Ascending aorta (tissue), 2 donors: ENCODE results near the gene PRKD1. TPM values are rescaled to one million over a fixed set of nuclear protein-coding genes. Genes with fewer than 3 reads are reported as not detected.

Experiments
- DNase-seq, 2 donors: peaks; one replicate each; pipeline ENCODE4 v3.0.0-alpha.2; 2019; ENCODE audit warnings: low spot score in 2 of 2
- H3K27ac ChIP-seq, 2 donors: fragments of 200-600 bp; sonication (generic); one replicate each; pipeline ENCODE4 v1.5.1; 2016 to 2017; ENCODE audit warnings: mild to moderate bottlenecking in 1 of 2
- H3K27me3 ChIP-seq: fragments of 200-600 bp; sonication (generic); one replicate; pipeline ENCODE4 v1.5.1; 2017
- H3K36me3 ChIP-seq, 2 donors: fragments of 200-600 bp; sonication (generic); one replicate each; pipeline ENCODE4 v1.5.1; 2016
- H3K4me1 ChIP-seq, 2 donors: fragments of 200-600 bp; sonication (generic); one replicate each; pipeline ENCODE4 v1.5.1; 2016 to 2017; ENCODE audit warnings: mild to moderate bottlenecking in 1 of 2
- H3K4me3 ChIP-seq, 2 donors: fragments of 200-600 bp; sonication (generic); one replicate each; pipeline ENCODE4 v1.5.1; 2016 to 2017; ENCODE audit warnings: mild to moderate bottlenecking in 1 of 2
- H3K9me3 ChIP-seq, 2 donors: fragments of 200-600 bp; sonication (generic); one replicate each; pipeline ENCODE4 v1.5.1; 2016
- intact Hi-C: fragments of 100-400 bp; cut with DNase I; formaldehyde crosslinking; loops from one replicate; pipeline ENCODE4 v1.15.1; 2023
- total RNA-seq: library from RNA; depleted of rRNA; stranded (reverse); fragments of >200 nt; gene quantifications from one replicate; pipeline ENCODE4 v1.1.0, GENCODE V29; 2016
- TF ChIP-seq, protein P1 (sequence below), 3 experiments: fragments of 200-600 bp in 2 of 3; fragments of 450-650 bp in 1 of 3; sonication (generic) in 2 of 3; IDR thresholded peaks; one replicate each; pipeline ENCODE4 v1.5.1; 2016 to 2019; ENCODE audit warnings: antibody characterized with exemption in 3 of 3, mild to moderate bottlenecking in 1 of 3, moderate library complexity in 1 of 3

The PRKD1 gene
- total RNA-seq, 1 donor from 2014 or later, result 34.6 TPM

GRCh38 chr14:29584992-29585391 is 342.7 kb downstream of the PRKD1 start:
- no peak overlapping the region for H3K4me3 ChIP-seq
- DNase-seq, result peak in 1 of 2 donors; percentile 66
- H3K27me3 ChIP-seq, result no peaks in the 10 kb centered on the region
- H3K9me3 ChIP-seq, result no peaks in the 10 kb centered on the region
- H3K27ac ChIP-seq, result no peak overlapping the region
- peaks cover 0 to 8% of the 10 kb centered on the region in 2 donors for H3K4me1 ChIP-seq
- intact Hi-C loops, result no loop called here
- H3K36me3 ChIP-seq, result no peaks in the 10 kb centered on the region
- TF ChIP-seq, protein P1, sequence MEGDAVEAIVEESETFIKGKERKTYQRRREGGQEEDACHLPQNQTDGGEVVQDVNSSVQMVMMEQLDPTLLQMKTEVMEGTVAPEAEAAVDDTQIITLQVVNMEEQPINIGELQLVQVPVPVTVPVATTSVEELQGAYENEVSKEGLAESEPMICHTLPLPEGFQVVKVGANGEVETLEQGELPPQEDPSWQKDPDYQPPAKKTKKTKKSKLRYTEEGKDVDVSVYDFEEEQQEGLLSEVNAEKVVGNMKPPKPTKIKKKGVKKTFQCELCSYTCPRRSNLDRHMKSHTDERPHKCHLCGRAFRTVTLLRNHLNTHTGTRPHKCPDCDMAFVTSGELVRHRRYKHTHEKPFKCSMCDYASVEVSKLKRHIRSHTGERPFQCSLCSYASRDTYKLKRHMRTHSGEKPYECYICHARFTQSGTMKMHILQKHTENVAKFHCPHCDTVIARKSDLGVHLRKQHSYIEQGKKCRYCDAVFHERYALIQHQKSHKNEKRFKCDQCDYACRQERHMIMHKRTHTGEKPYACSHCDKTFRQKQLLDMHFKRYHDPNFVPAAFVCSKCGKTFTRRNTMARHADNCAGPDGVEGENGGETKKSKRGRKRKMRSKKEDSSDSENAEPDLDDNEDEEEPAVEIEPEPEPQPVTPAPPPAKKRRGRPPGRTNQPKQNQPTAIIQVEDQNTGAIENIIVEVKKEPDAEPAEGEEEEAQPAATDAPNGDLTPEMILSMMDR (IDR thresholded peaks at IDR 0.05), result no peak

DNA sequence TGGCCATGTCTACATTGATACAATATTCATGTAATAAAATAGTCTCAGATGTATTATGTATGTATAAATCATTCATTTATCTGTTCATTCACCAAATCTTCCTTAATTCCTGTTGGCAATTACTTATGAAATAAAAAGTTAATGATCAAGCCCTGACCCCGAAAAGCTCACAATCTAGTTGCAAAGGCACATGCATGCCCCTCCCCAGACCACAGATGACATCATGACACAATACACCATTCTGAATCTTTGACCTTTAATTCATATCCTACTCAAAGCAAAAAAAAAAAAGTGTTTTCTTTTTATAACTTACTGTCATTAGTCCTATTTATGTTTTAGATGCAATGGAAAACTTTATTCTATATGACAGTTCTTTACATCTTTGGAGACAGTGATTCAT is 346.9 kb downstream of the PRKD1 start:
- Histone ChIP-seq H3K27me3 (no peaks in the 10 kb centered on the region), H3K4me1 (no peaks in the 10 kb centered on the region), H3K9me3 (no peaks in the 10 kb centered on the region), H3K36me3 (peaks cover 0 to 11% of the 10 kb centered on the region in 2 donors), H3K4me3 (no peak overlapping the region), H3K27ac (no peak overlapping the region)
- TF ChIP-seq, protein P1 (IDR thresholded peaks at IDR 0.05), result no peak
- intact Hi-C loops, result no loop called here
- DNase-seq, result no peak

GRCh38 chr14:29579838-29580237 is 347.8 kb downstream of the PRKD1 start:
- no peaks in the 10 kb centered on the region for H3K9me3 ChIP-seq
- no peaks in the 10 kb centered on the region for H3K4me1 ChIP-seq
- no peaks in the 10 kb centered on the region for H3K27me3 ChIP-seq
- peaks cover 0 to 11% of the 10 kb centered on the region in 2 donors for H3K36me3 ChIP-seq
- H3K27ac ChIP-seq, result no peak overlapping the region
- intact Hi-C loops, result no loop called here
- no peak for DNase-seq
- no peak overlapping the region for H3K4me3 ChIP-seq
- TF ChIP-seq, protein P1 (IDR thresholded peaks at IDR 0.05), result no peak

- Histone ChIP-seq H3K27ac (no peak overlapping the region), H3K9me3 (no peaks in the 10 kb centered on the region), H3K27me3 (no peaks in the 10 kb centered on the region), H3K4me1 (no peaks in the 10 kb centered on the region), H3K36me3 (peaks cover 0 to 11% of the 10 kb centered on the region in 2 donors), H3K4me3 (no peak overlapping the region)
- DNase-seq, result no peak
- intact Hi-C loops, result no loop called here
- TF ChIP-seq, protein P1 (IDR thresholded peaks at IDR 0.05), result no peak
Measured at GRCh38 chr14:29576927-29577326, 350.7 kb downstream of the PRKD1 start.

DNA sequence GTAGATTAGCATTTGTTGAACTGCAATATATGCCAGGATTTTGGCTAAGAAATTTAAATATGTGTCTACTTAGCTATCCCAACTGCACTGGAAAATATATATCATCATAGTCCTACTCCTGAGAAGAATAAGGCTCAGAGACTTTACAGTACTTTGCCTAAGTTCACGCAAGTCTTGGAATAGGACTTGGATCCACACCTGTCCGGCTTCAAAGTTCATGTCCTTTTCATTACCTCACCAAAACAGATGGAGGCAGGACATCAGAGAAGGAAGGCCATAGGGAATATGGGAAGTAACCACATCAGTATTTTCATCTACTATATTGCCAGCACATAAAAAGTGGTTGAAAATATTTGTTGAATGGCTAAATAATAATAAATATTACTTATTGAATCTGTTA is 358.5 kb downstream of the PRKD1 start:
- Histone ChIP-seq H3K9me3 (peaks cover 0 to 10% of the 10 kb centered on the region in 2 donors), H3K4me3 (no peak overlapping the region), H3K27ac (no peak overlapping the region), H3K4me1 (no peaks in the 10 kb centered on the region), H3K27me3 (no peaks in the 10 kb centered on the region), H3K36me3 (no peaks in the 10 kb centered on the region)
- intact Hi-C loops, result no loop called here
- TF ChIP-seq, protein P1 (IDR thresholded peaks at IDR 0.05), result no peak
- no peak for DNase-seq

- Histone ChIP-seq H3K27ac (no peak overlapping the region), H3K4me3 (no peak overlapping the region), H3K36me3 (no peaks in the 10 kb centered on the region), H3K4me1 (no peaks in the 10 kb centered on the region), H3K9me3 (peaks cover 0 to 10% of the 10 kb centered on the region in 2 donors), H3K27me3 (no peaks in the 10 kb centered on the region)
- intact Hi-C loops, result no loop called here
- TF ChIP-seq, protein P1 (IDR thresholded peaks at IDR 0.05), result no peak
- no peak for DNase-seq
Measured at GRCh38 chr14:29566194-29566593, 361.5 kb downstream of the PRKD1 start.
